B cell (primary cell): ENCODE results near the gene XPC. TPM values are rescaled to one million over a fixed set of nuclear protein-coding genes. Genes with fewer than 3 reads are reported as not detected.

ENCODE experiments used
- ATAC-seq: fragments of 200-7000 bp; cut with Tn5 transposase; one replicate; pipeline ENCODE4 v1.10.0; 2021; ENCODE audit warnings: low read depth, mild to moderate bottlenecking, moderate number of reproducible peaks, moderate library complexity
- CTCF ChIA-PET: fragments of 350-600 bp; sonication (Branson Sonifier 250); formaldehyde crosslinking; loops from one replicate; lab custom pipeline; 2021; ENCODE audit warnings: antibody characterized with exemption, inconsistent platforms; lab: Charles Lee
- POLR2A ChIA-PET: fragments of 350-600 bp; sonication (Branson Sonifier 250); formaldehyde crosslinking; loops from one replicate; lab custom pipeline; 2021; ENCODE audit warnings: antibody characterized with exemption; lab: Charles Lee
- DNase-seq: peaks from one replicate; pipeline ENCODE4 v3.0.0; 2013
- H2AFZ ChIP-seq: 2 replicates; pipeline ENCODE4 v1.6.1; 2012; ENCODE audit warnings: mild to moderate bottlenecking, low read depth, low read length; ENCODE audit not compliant: insufficient read depth, poor library complexity, severe bottlenecking
- H3K27ac ChIP-seq, 2 donors: 1 replicate in 1 of 2; 2 replicates in 1 of 2; pipeline ENCODE4 v1.5.1; 2012 to 2013; ENCODE audit warnings: low read length in 2 of 2, mild to moderate bottlenecking in 2 of 2, moderate library complexity in 1 of 2
- H3K27me3 ChIP-seq, 4 experiments: fragments of 200-600 bp in 1 of 4; sonication (generic) in 1 of 4; replicated peaks in 1 of 4; 1 replicate in 2 of 4; 2 replicates in 2 of 4; pipeline versions ENCODE4 v1.6.1 to v1.7.0; 2013 to 2016; ENCODE audit warnings: low read length in 3 of 4, mild to moderate bottlenecking in 2 of 4, mixed read lengths in 1 of 4, moderate library complexity in 1 of 4; ENCODE audit not compliant: insufficient read depth in 4 of 4, control insufficient read depth in 3 of 4; ENCODE audit errors: control extremely low read depth in 1 of 4
- H3K36me3 ChIP-seq, 2 experiments: replicated peaks in 1 of 2; 1 replicate in 1 of 2; 2 replicates in 1 of 2; pipeline versions ENCODE4 v1.6.1 to v1.7.1; 2013; ENCODE audit warnings: low read length in 1 of 2; ENCODE audit not compliant: insufficient read depth in 2 of 2, control insufficient read depth in 1 of 2; ENCODE audit errors: control extremely low read depth in 1 of 2, extremely low read depth in 1 of 2
- H3K4me1 ChIP-seq, 2 donors: fragments of 200-600 bp in 1 of 2; sonication (generic) in 1 of 2; 1 replicate in 1 of 2; 2 replicates in 1 of 2; pipeline versions ENCODE4 v1.5.1 to v1.6.1; 2013 to 2017; ENCODE audit warnings: low read length in 2 of 2; ENCODE audit not compliant: control insufficient read depth in 2 of 2, insufficient read depth in 2 of 2
- H3K4me2 ChIP-seq: replicated peaks from 2 replicates; pipeline ENCODE3; 2012; ENCODE audit warnings: mild to moderate bottlenecking, low read depth, low read length; ENCODE audit not compliant: poor library complexity, severe bottlenecking
- H3K4me3 ChIP-seq, 5 experiments: fragments of 200-600 bp in 1 of 5; sonication (generic) in 1 of 5; 1 replicate in 3 of 5; 2 replicates in 2 of 5; pipeline versions ENCODE4 v1.5.1 to v1.7.0; 2011 to 2016; ENCODE audit warnings: low read length in 4 of 5, mild to moderate bottlenecking in 4 of 5, low read depth in 2 of 5, control low read depth in 1 of 5, moderate library complexity in 1 of 5; ENCODE audit not compliant: insufficient read depth in 1 of 5; ENCODE audit errors: control extremely low read depth in 1 of 5, extremely low read depth in 1 of 5
- H3K79me2 ChIP-seq: fragments of 200-600 bp; sonication (generic); one replicate; pipeline ENCODE4 v1.6.0; 2016; ENCODE audit warnings: low read length; ENCODE audit not compliant: control insufficient read depth, insufficient read depth
- H3K9ac ChIP-seq: fragments of 200-600 bp; sonication (generic); 2 replicates; pipeline ENCODE4 v1.6.1; 2017; ENCODE audit warnings: mild to moderate bottlenecking, low read length, moderate library complexity
- H3K9me3 ChIP-seq, 3 donors: one replicate each; pipeline versions ENCODE4 v1.6.1 to v1.7.1; 2013; ENCODE audit warnings: low read length in 2 of 3; ENCODE audit not compliant: control insufficient read depth in 2 of 3, insufficient read depth in 1 of 3; ENCODE audit errors: control extremely low read depth in 1 of 3
- H4K20me1 ChIP-seq: 2 replicates; pipeline ENCODE4 v1.6.0; 2012; ENCODE audit warnings: mild to moderate bottlenecking, low read length; ENCODE audit not compliant: insufficient read depth, control insufficient read depth, poor library complexity, severe bottlenecking
- H3K27ac Mint-ChIP-seq: one replicate; pipeline ENCODE4 v1.8.0; 2021; ENCODE audit warnings: mixed read lengths
- H3K27me3 Mint-ChIP-seq: one replicate; pipeline ENCODE4 v1.8.0; 2021; ENCODE audit warnings: mixed read lengths
- H3K4me1 Mint-ChIP-seq: one replicate; pipeline ENCODE4 v1.8.0; 2021; ENCODE audit warnings: mixed read lengths
- H3K4me3 Mint-ChIP-seq: one replicate; pipeline ENCODE4 v1.8.0; 2021; ENCODE audit warnings: mixed read lengths
- H3K9me3 Mint-ChIP-seq: one replicate; pipeline ENCODE4 v1.8.0; 2022; ENCODE audit warnings: mixed read lengths; ENCODE audit not compliant: insufficient read depth
- CTCF ChIP-seq: fragments of 200-600 bp; IDR thresholded peaks from one replicate; pipeline ENCODE4 v1.8.0; 2022; ENCODE audit warnings: antibody characterized with exemption, mild to moderate bottlenecking
- EZH2 ChIP-seq: IDR thresholded peaks from 2 replicates; pipeline ENCODE4 v1.6.1; 2012; ENCODE audit warnings: borderline replicate concordance, low read depth, mild to moderate bottlenecking, moderate library complexity, low read length; ENCODE audit not compliant: insufficient read depth, poor library complexity, severe bottlenecking
- WGBS: methylation state at CpG from one replicate; pipeline ENCODE4 v1.1.5; 2013; ENCODE audit warnings: missing lambda C conversion rate; ENCODE audit not compliant: insufficient coverage; 5-methylcytosine and 5-hydroxymethylcytosine counted together
- intact Hi-C: fragments of 100-400 bp; cut with micrococcal nuclease; formaldehyde crosslinking; loops from one replicate; pipeline ENCODE4 v1.10.0; 2022
- polyA plus RNA-seq: library from polyadenylated mRNA; depleted of rRNA; stranded (reverse); fragments of >200 nt; gene quantifications from 2 replicates; pipeline ENCODE4 v1.2.3, GENCODE V29; 2012
- total RNA-seq, 2 donors: library from RNA; stranded (reverse); fragments of 120-200 nt in 1 of 2; gene quantifications; 1 replicate in 1 of 2; 2 replicates in 1 of 2; pipeline versions ENCODE4 v1.2.3 to v1.2.4, GENCODE V29; 2013 to 2022

The XPC gene
- total and polyA plus RNA-seq, 2 donors (not counting 1 experiment from before 2014, with no cell fraction given) = 22.5 to 67.6 TPM

- no peaks in the 10 kb centered on the region for H3K79me2 ChIP-seq
Observed at GRCh38 chr3:14144423-14145075, 33.9 kb downstream of the XPC start.

More at GRCh38 chr3:14144423-14145075, 33.9 kb downstream of the XPC start:
- peak overlapping the region; percentile 20 for H2AFZ ChIP-seq
- peaks cover 0 to 70% of the 10 kb centered on the region in 2 experiments for H3K36me3 ChIP-seq
- H3K4me1 Mint-ChIP-seq = peaks cover 17% of the 10 kb centered on the region
- peak overlapping the region; percentile 44 for H3K4me2 ChIP-seq
- H3K9ac ChIP-seq = peak overlapping the region; percentile 35
- TF ChIP-seq CTCF (no peak), EZH2 (no peak)
- peaks cover 18 to 21% of the 10 kb centered on the region in 2 donors for H3K4me1 ChIP-seq
- H3K27ac Mint-ChIP-seq = peak overlapping the region; percentile 96
- H4K20me1 ChIP-seq = no peaks in the 10 kb centered on the region
- CTCF ChIA-PET = interaction anchor here (0.9 to 1.3 kb wide), 2 partner anchors 20 to 34 kb away, joined by 3 to 5 read pairs; partner anchors contain the start of genes CHCHD4, LSM3 and TMEM43
- peak overlapping the region; percentile 81 to 95 for H3K27ac ChIP-seq
- 17% methylated on average over 1 of the region's 7 CpGs for WGBS
- intact Hi-C loops = loop anchor here (1.0 kb wide), 2 partner anchors 20 to 34 kb away; partner anchors contain the start of genes CHCHD4, LSM3 and XPC
- H3K9me3 Mint-ChIP-seq = no peaks in the 10 kb centered on the region
- ATAC-seq = peak; percentile 88
- no peaks in the 10 kb centered on the region for H3K27me3 ChIP-seq
- peak overlapping the region in 1 of 5 experiments; percentile 73 for H3K4me3 ChIP-seq
- peak; percentile 88 for DNase-seq
- H3K9me3 ChIP-seq = no peaks in the 10 kb centered on the region
- peak overlapping the region; percentile 65 for H3K4me3 Mint-ChIP-seq
- POLR2A ChIA-PET = interaction anchor here (1.0 to 2.2 kb wide), 2 partner anchors 20 to 34 kb away, joined by 6 to 7 read pairs; partner anchors contain the start of genes CHCHD4, LSM3, TMEM43 and XPC
- no peaks in the 10 kb centered on the region for H3K27me3 Mint-ChIP-seq
